ENCODE measurements around the gene MAP3K12. TPM values are rescaled to one million over a fixed set of nuclear protein-coding genes. Genes with fewer than 3 reads are reported as not detected.

The MAP3K12 gene
- total and polyA plus RNA-seq, 2 of the 8 experiments (the other 6 are each of a cell fraction or from before 2014, with no cell fraction given) = 23.4 to 42.7 TPM

DNA sequence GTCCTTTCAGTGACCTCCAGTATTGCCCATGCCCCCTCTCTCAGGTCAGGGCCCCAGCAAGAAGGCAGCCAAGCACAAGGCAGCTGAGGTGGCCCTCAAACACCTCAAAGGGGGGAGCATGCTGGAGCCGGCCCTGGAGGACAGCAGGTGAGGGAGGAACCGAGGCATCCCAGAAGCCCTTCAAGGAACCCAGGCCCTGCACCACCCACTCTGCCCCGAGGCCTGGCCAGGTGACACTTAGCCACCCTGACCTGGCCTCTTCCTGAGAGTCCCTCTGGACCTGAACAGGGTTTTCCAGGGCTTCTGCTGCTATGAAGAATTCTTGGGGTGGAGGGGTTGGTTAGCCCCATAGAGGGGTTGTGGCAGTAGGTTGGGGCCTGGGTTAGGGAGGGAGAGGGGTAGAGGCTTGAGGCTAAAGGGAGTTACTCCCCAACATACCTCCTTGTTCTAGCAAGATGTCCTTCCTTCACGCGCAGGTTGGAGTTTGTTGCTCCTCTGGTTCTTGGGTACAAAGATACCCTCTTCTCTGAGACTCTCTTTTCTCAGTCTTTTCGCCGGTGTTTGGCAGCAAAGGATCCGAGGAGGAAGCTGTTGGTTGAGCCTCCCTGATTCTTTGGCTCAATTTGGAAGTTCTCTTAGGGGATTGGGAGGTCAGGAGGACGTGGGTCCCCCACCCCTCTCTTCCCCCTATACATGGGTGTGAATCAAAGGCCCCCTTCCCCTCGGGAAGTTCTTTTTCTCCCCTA is 3.9 kb upstream of the MAP3K12 start:
- TF ChIP-seq TAF7 (optimal IDR thresholded peaks at IDR 0.05; ENCODE audit: borderline replicate concordance, low read depth, low read length) (no peak), SAP30 (IDR thresholded peaks at IDR 0.05; ENCODE audit: insufficient read depth, insufficient replicate concordance, low read length) (no peak)
- Histone ChIP-seq H3K4me3 (ENCODE audit: extremely low read depth in 1 of 4, insufficient read depth in 2 of 4, low read depth in 3 of 4, low read length in 4 of 4) (no peak overlapping the region), H3K9ac (replicated peaks in 1 of 4; ENCODE audit: extremely low read depth in 1 of 4, low read depth in 3 of 4, low read length in 3 of 4) (no peak overlapping the region), H3K18ac (ENCODE audit: extremely low read depth, low read length) (no peak overlapping the region), H2AFZ (ENCODE audit: low read length) (no peak overlapping the region), H4K20me1 (replicated peaks in 1 of 2; ENCODE audit: control insufficient read depth in 1 of 2, insufficient read depth in 2 of 2, low read length in 2 of 2) (peaks cover 0 to 4% of the 10 kb centered on the region in 2 experiments), H2BK20ac (ENCODE audit: low read length) (no peak overlapping the region), H2BK120ac (replicated peaks; ENCODE audit: low read depth, low read length) (no peak overlapping the region), H3K4ac (replicated peaks; ENCODE audit: insufficient read length, low read depth, low read length) (no peak overlapping the region), H3K79me1 (ENCODE audit: low read depth, low read length) (peaks cover 8% of the 10 kb centered on the region), H2BK15ac (ENCODE audit: low read length) (no peak overlapping the region), H4K5ac (ENCODE audit: insufficient read length, low read depth, low read length) (no peak overlapping the region), H4K8ac (ENCODE audit: extremely low read depth, insufficient read depth, low read length) (no peak overlapping the region), H2AK5ac (ENCODE audit: low read depth, low read length) (no peak overlapping the region), H3K4me2 (ENCODE audit: insufficient read depth in 1 of 2, low read depth in 2 of 2, low read length in 2 of 2) (no peak overlapping the region), H2BK12ac (ENCODE audit: low read depth, low read length) (no peak overlapping the region), H3K36me3 (ENCODE audit: control insufficient read depth in 2 of 4, insufficient read depth in 4 of 4, low read length in 3 of 4) (peaks cover 9 to 23% (median 14%) of the 10 kb centered on the region in 4 experiments; a peak in 7 of 8 replicates), H3K23me2 (ENCODE audit: low read depth, low read length) (peaks cover 22% of the 10 kb centered on the region), H3K79me2 (ENCODE audit: control insufficient read depth in 1 of 2, insufficient read depth in 2 of 2, low read length in 2 of 2) (peaks cover 0 to 14% of the 10 kb centered on the region in 2 experiments; a peak in 2 of 4 replicates), H3K4me1 (replicated peaks in 1 of 4; ENCODE audit: control insufficient read depth in 3 of 4, insufficient read depth in 4 of 4, low read length in 3 of 4) (peaks cover 3 to 21% (median 12%) of the 10 kb centered on the region in 4 experiments), H3K27me3 (replicated peaks in 1 of 4; ENCODE audit: control insufficient read depth in 3 of 4, extremely low read depth in 1 of 4, insufficient read depth in 3 of 4, low read length in 3 of 4) (no peaks in the 10 kb centered on the region), H3K14ac (ENCODE audit: insufficient read length) (no peak overlapping the region), H3K23ac (ENCODE audit: insufficient read length) (no peak overlapping the region), H4K91ac (replicated peaks; ENCODE audit: insufficient read length, low read length) (no peak overlapping the region), H2BK5ac (ENCODE audit: low read depth, low read length) (no peak overlapping the region), H3K9me3 (ENCODE audit: insufficient read depth in 2 of 2, low read depth in 1 of 2, low read length in 1 of 2) (no peaks in the 10 kb centered on the region), H3K56ac (replicated peaks; ENCODE audit: insufficient read length, low read depth, low read length) (no peak overlapping the region), H3K27ac (ENCODE audit: low read depth, low read length) (no peak overlapping the region)
- DNase-seq (ENCODE audit: low read depth in 1 of 2, low spot score in 2 of 2) = no peak
- FAIRE-seq = no peak
- ChIA-PET POLR2A (ENCODE audit: partially characterized antibody) (interaction anchor here (0.9 to 67.0 kb wide), 4 partner anchors 9 to 184 kb away, joined by 3 to 3397 read pairs (median 31); partner anchors contain the start of genes PCBP2 and PRR13), CTCF (ENCODE audit: partially characterized antibody) (interaction anchor here (0.9 to 3.9 kb wide), 9 partner anchors 9 to 182 kb away, joined by 3 to 20 read pairs (median 3); partner anchors contain the start of gene AAAS)
- WGBS, 2 experiments (ENCODE audit: extremely low coverage in 1 of 2, insufficient coverage in 1 of 2, insufficient read length in 1 of 2, insufficient replicate concordance in 2 of 2, low coverage in 1 of 2, low lambda C conversion rate in 2 of 2, missing lambda C conversion rate in 1 of 2) = 90% methylated on average over 6 of the region's 10 CpGs; no CpG with 5 or more reads in 1 of the 2 experiments
